CD14-positive monocyte (primary cell): ENCODE results near the gene SSR4. TPM values are rescaled to one million over a fixed set of nuclear protein-coding genes. Genes with fewer than 3 reads are reported as not detected.

Experiments used
- DNase-seq, 3 donors: peaks; one replicate each; pipeline ENCODE4 v3.0.0-alpha.2; 2011 to 2022
- H2AFZ ChIP-seq: 2 replicates; pipeline ENCODE4 v1.6.0; 2012; ENCODE audit warnings: mild to moderate bottlenecking, low read depth, low read length, inconsistent platforms; ENCODE audit not compliant: insufficient read depth, poor library complexity, severe bottlenecking
- H3K27ac ChIP-seq, 2 donors: 1 replicate in 1 of 2; 2 replicates in 1 of 2; pipeline ENCODE4 v1.5.1; 2012 to 2013; ENCODE audit warnings: low read length in 2 of 2, control low read depth in 1 of 2, inconsistent platforms in 1 of 2, low read depth in 1 of 2, mild to moderate bottlenecking in 1 of 2
- H3K27me3 ChIP-seq, 2 donors: one replicate each; pipeline versions ENCODE4 v1.6.0 to v1.6.1; 2011 to 2013; ENCODE audit warnings: low read length in 2 of 2; ENCODE audit not compliant: control insufficient read depth in 2 of 2, insufficient read depth in 2 of 2
- H3K36me3 ChIP-seq, 2 donors: replicated peaks in 1 of 2; 1 replicate in 1 of 2; 2 replicates in 1 of 2; pipeline versions ENCODE4 v1.5.1 to v1.6.1; 2012 to 2013; ENCODE audit warnings: low read length in 2 of 2, control low read depth in 1 of 2, inconsistent platforms in 1 of 2, mild to moderate bottlenecking in 1 of 2; ENCODE audit not compliant: insufficient read depth in 2 of 2, control insufficient read depth in 1 of 2
- H3K4me1 ChIP-seq, 2 donors: 1 replicate in 1 of 2; 2 replicates in 1 of 2; pipeline versions ENCODE4 v1.5.1 to v1.6.1; 2012 to 2013; ENCODE audit warnings: low read length in 2 of 2, control low read depth in 1 of 2, inconsistent platforms in 1 of 2, mild to moderate bottlenecking in 1 of 2, moderate library complexity in 1 of 2; ENCODE audit not compliant: insufficient read depth in 2 of 2, control insufficient read depth in 1 of 2
- H3K4me2 ChIP-seq: replicated peaks from 2 replicates; pipeline ENCODE3; 2012; ENCODE audit warnings: low read length, moderate library complexity, mild to moderate bottlenecking; ENCODE audit not compliant: poor library complexity, severe bottlenecking; ENCODE audit errors: extremely low read depth
- H3K4me3 ChIP-seq, 3 experiments: fragments of 200-600 bp in 1 of 3; sonication (generic) in 1 of 3; replicated peaks in 1 of 3; 1 replicate in 2 of 3; 2 replicates in 1 of 3; pipeline ENCODE4 v1.5.1; 2011 to 2013; ENCODE audit warnings: low read length in 3 of 3, mild to moderate bottlenecking in 3 of 3, control low read depth in 2 of 3, low read depth in 2 of 3, inconsistent platforms in 1 of 3, moderate library complexity in 1 of 3
- H3K79me2 ChIP-seq: 2 replicates; pipeline ENCODE4 v1.6.0; 2012; ENCODE audit warnings: mild to moderate bottlenecking, control low read depth, inconsistent platforms, low read length, moderate library complexity; ENCODE audit not compliant: insufficient read depth
- H3K9ac ChIP-seq: 2 replicates; pipeline ENCODE4 v1.6.0; 2017; ENCODE audit warnings: low read length, mild to moderate bottlenecking; ENCODE audit not compliant: insufficient read depth, poor library complexity, severe bottlenecking
- H3K9me3 ChIP-seq, 2 donors: replicated peaks in 1 of 2; 1 replicate in 1 of 2; 2 replicates in 1 of 2; pipeline versions ENCODE4 v1.5.1 to v1.6.1; 2012 to 2013; ENCODE audit warnings: low read length in 2 of 2, control low read depth in 1 of 2; ENCODE audit not compliant: control insufficient read depth in 1 of 2, insufficient read depth in 1 of 2
- H4K20me1 ChIP-seq: 2 replicates; pipeline ENCODE4 v1.6.0; 2012; ENCODE audit warnings: mild to moderate bottlenecking, low read length, control low read depth, moderate library complexity; ENCODE audit not compliant: insufficient read depth
- H3K27ac Mint-ChIP-seq, 7 donors: one replicate each; pipeline ENCODE4 v1.8.0; 2020; ENCODE audit warnings: mild to moderate bottlenecking in 7 of 7, mixed read lengths in 7 of 7, moderate library complexity in 6 of 7, inconsistent platforms in 2 of 7
- H3K27me3 Mint-ChIP-seq, 3 donors: one replicate each; pipeline ENCODE4 v1.8.0; 2021 to 2022; ENCODE audit warnings: low read depth in 3 of 3, mild to moderate bottlenecking in 3 of 3, mixed read lengths in 3 of 3, moderate library complexity in 3 of 3, inconsistent platforms in 1 of 3
- H3K36me3 Mint-ChIP-seq, 2 donors: one replicate each; pipeline ENCODE4 v1.8.0; 2020; ENCODE audit warnings: mixed read lengths in 2 of 2, inconsistent platforms in 1 of 2, mild to moderate bottlenecking in 1 of 2
- H3K4me1 Mint-ChIP-seq: one replicate; pipeline ENCODE4 v1.8.0; 2020; ENCODE audit warnings: mild to moderate bottlenecking, mixed read lengths
- H3K4me3 Mint-ChIP-seq, 2 donors: one replicate each; pipeline ENCODE4 v1.8.0; 2020; ENCODE audit warnings: mild to moderate bottlenecking in 2 of 2, mixed read lengths in 2 of 2, moderate library complexity in 1 of 2
- H3K9me3 Mint-ChIP-seq, 7 donors: one replicate each; pipeline ENCODE4 v1.8.0; 2020 to 2022; ENCODE audit warnings: mixed read lengths in 7 of 7, mild to moderate bottlenecking in 6 of 7, moderate library complexity in 6 of 7, inconsistent platforms in 2 of 7
- WGBS: methylation state at CpG from one replicate; pipeline ENCODE4 v1.1.5; 2013; ENCODE audit warnings: missing lambda C conversion rate; ENCODE audit not compliant: insufficient coverage; 5-methylcytosine and 5-hydroxymethylcytosine counted together
- intact Hi-C, 2 donors: fragments of 100-400 bp; cut with micrococcal nuclease; formaldehyde crosslinking; loops; one replicate each; pipeline versions ENCODE4 v1.15.0 to v1.15.1; 2023
- polyA plus RNA-seq, 3 donors: library from polyadenylated mRNA; depleted of rRNA in 1 of 3; unstranded in 2 of 3; stranded (reverse) in 1 of 3; fragments of 300-500 nt in 2 of 3; fragments of >200 nt in 1 of 3; fragmentation: Illumina TruSeq in 2 of 3; gene quantifications; 1 replicate in 2 of 3; 2 replicates in 1 of 3; pipeline ENCODE4 v1.2.3, GENCODE V29; 2012 to 2021
- TF ChIP-seq, protein P1 (sequence below): fragments of 200-600 bp; IDR thresholded peaks from one replicate; pipeline ENCODE4 v1.8.0; 2022; ENCODE audit warnings: antibody characterized with exemption, mild to moderate bottlenecking

The SSR4 gene
- polyA plus RNA-seq, 3 donors: 201 to 419 (median 362) TPM

DNA sequence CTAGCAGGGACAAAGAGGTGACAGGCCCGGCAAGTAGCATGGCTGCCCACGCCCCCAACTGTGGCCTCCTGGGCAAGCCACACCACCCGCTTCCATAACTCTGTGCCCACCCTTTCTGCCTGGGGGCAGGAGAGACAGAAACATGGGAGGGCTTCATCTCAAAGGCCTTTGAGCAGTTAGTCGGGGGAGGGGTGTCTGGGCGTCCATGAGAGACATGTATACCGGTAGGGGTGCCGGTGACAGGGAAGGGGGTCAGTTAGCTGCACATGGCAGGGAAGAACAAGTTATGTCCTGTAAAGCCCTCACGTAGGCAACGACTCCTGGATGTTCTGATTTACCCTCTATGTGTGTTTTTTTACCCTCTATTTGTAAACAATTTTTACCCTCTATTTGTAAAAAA is 26.6 kb downstream of the SSR4 start:
- DNase-seq: no peak
- H3K9me3 Mint-ChIP-seq: peaks cover 0 to 13% (median 0%) of the 10 kb centered on the region in 7 donors
- intact Hi-C loops: no loop called here
- Histone ChIP-seq H3K4me2 (no peak overlapping the region), H3K4me1 (peaks cover 3 to 10% of the 10 kb centered on the region in 2 donors), H3K79me2 (no peaks in the 10 kb centered on the region), H3K27me3 (peaks cover 27 to 64% of the 10 kb centered on the region in 2 donors), H3K9me3 (peaks cover 0 to 5% of the 10 kb centered on the region in 2 donors), H4K20me1 (no peaks in the 10 kb centered on the region), H2AFZ (no peak overlapping the region), H3K36me3 (no peaks in the 10 kb centered on the region), H3K9ac (no peak overlapping the region), H3K4me3 (no peak overlapping the region), H3K27ac (no peak overlapping the region)
- no peaks in the 10 kb centered on the region for H3K36me3 Mint-ChIP-seq
- no peak overlapping the region for H3K27ac Mint-ChIP-seq
- TF ChIP-seq, protein P1, sequence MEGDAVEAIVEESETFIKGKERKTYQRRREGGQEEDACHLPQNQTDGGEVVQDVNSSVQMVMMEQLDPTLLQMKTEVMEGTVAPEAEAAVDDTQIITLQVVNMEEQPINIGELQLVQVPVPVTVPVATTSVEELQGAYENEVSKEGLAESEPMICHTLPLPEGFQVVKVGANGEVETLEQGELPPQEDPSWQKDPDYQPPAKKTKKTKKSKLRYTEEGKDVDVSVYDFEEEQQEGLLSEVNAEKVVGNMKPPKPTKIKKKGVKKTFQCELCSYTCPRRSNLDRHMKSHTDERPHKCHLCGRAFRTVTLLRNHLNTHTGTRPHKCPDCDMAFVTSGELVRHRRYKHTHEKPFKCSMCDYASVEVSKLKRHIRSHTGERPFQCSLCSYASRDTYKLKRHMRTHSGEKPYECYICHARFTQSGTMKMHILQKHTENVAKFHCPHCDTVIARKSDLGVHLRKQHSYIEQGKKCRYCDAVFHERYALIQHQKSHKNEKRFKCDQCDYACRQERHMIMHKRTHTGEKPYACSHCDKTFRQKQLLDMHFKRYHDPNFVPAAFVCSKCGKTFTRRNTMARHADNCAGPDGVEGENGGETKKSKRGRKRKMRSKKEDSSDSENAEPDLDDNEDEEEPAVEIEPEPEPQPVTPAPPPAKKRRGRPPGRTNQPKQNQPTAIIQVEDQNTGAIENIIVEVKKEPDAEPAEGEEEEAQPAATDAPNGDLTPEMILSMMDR: no peak
- WGBS: 100% methylated on average over 2 of the region's 9 CpGs
- peaks cover 41 to 88% (median 87%) of the 10 kb centered on the region in 3 donors for H3K27me3 Mint-ChIP-seq
- H3K4me1 Mint-ChIP-seq: peaks cover 9% of the 10 kb centered on the region
- peak overlapping the region in 1 of 2 donors; percentile 46 for H3K4me3 Mint-ChIP-seq

DNA sequence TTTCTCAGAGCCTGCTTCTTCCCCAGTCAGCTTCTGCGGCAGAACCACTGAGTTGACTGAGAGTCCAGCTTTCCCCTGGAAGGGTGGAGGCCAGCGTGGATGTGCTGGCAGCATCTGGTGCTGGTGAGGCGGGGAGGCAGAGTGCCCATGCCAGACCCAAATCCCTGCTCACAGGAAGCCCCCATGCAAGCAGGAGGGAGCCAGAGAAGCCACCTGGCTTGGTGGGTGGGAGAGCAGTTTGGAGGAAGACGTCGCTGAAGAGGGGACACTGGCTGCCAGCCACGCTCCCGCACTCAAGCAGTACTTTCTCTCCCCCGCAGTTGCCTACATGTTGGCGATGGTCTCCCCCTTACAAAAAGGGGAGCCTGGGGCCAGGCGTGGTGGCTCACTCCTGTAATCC is 29.9 kb downstream of the SSR4 start:
- TF ChIP-seq, protein P1: no peak
- no peaks in the 10 kb centered on the region for H4K20me1 ChIP-seq
- Mint-ChIP-seq H3K4me3 (peak overlapping the region in 1 of 2 donors; percentile 26), H3K27me3 (peaks cover 46 to 87% (median 87%) of the 10 kb centered on the region in 3 donors), H3K9me3 (peaks cover 0 to 13% (median 8%) of the 10 kb centered on the region in 7 donors), H3K4me1 (peaks cover 3% of the 10 kb centered on the region), H3K36me3 (no peaks in the 10 kb centered on the region), H3K27ac (no peak overlapping the region)
- H3K4me2 ChIP-seq: no peak overlapping the region
- peaks cover 0 to 12% of the 10 kb centered on the region in 2 donors for H3K9me3 ChIP-seq
- no peak overlapping the region for H3K9ac ChIP-seq
- WGBS: 80% methylated on average over 1 of the region's 10 CpGs
- H3K27ac ChIP-seq: no peak overlapping the region
- H3K36me3 ChIP-seq: no peaks in the 10 kb centered on the region
- H3K79me2 ChIP-seq: no peaks in the 10 kb centered on the region
- no peak for DNase-seq
- H3K4me1 ChIP-seq: peaks cover under 1 to 2% of the 10 kb centered on the region in 2 donors
- no peak overlapping the region for H2AFZ ChIP-seq
- H3K4me3 ChIP-seq: no peak overlapping the region
- intact Hi-C loops: no loop called here
- H3K27me3 ChIP-seq: peaks cover 44 to 72% of the 10 kb centered on the region in 2 donors
